ENCODE data around the gene TOGARAM2. TPM values are rescaled to one million over a fixed set of nuclear protein-coding genes. Genes with fewer than 3 reads are reported as not detected.

Gene TOGARAM2
- total RNA-seq, 1 experiment from 2014 or later: 0.76 TPM

DNA sequence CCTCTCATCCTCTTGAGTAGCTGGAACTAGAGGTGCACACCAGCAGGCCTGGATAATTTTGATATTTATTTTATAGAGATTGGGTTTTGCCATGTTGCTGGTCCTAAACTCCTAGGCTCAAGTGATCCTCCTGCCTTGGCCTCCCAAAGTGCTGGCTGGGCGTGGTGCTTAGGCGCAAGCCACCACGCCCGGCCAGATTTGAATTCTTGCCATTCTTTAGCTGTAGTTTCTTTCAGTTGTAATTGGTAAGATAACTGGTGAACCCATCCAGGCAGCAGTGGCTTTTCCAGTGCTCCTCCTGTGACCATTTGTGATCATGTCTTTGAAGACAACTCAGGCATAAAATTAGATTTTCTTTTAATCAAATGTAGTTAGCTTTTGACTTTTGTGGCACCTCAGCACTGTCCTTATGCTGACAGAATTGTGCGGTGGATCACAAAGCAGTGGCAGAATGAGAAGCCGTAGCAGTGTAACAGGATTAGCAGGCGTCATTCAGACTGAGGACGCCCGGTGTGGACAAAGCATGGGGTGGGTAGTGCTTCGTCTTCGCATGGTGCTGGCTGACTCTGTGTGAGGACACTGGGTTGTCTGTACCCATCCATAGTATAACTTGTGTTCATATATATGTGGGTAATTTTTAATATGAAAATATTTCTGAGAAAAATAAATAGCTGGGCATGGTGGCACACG, 30.0 kb upstream of the TOGARAM2 start:
- CTCF ChIA-PET: interaction anchor here (0.6 kb wide), 1 partner anchor 395 kb away, joined by 4 read pairs; no protein-coding TSS in a partner anchor
- Histone ChIP-seq H3K27ac (ENCODE audit: low read depth, low read length) (no peak overlapping the region), H3K27me3 (ENCODE audit: insufficient read depth, low read length) (no peaks in the 10 kb centered on the region), H3K4me1 (ENCODE audit: control insufficient read depth in 1 of 2, insufficient read depth in 2 of 2, low read length in 2 of 2) (peaks cover 0 to 24% of the 10 kb centered on the region in 2 experiments; a peak in 2 of 4 replicates), H3K9me3 (ENCODE audit: control insufficient read depth in 1 of 2, insufficient read depth in 1 of 2, low read depth in 1 of 2, low read length in 2 of 2) (0 out of 4 replicates have a peak, but pooled peaks cover 0 to 4% of the 10 kb centered on the region in 2 experiments), H3K36me3 (ENCODE audit: control insufficient read depth in 1 of 2, insufficient read depth in 2 of 2, low read length in 2 of 2) (peaks cover 27 to 35% of the 10 kb centered on the region in 2 experiments), H3K4me2 (ENCODE audit: low read length) (no peak overlapping the region), H3K9me2 (ENCODE audit: insufficient read depth) (0 out of 2 replicates have a peak, but pooled peaks cover 3% of the 10 kb centered on the region), H3K79me2 (ENCODE audit: insufficient read depth, low read length) (peaks cover 10% of the 10 kb centered on the region; the same call in 1 of the 2 replicates), H3K9ac (ENCODE audit: low read length) (no peak overlapping the region), H2AFZ (ENCODE audit: low read depth, low read length, poor library complexity, severe bottlenecking) (no peak overlapping the region), H3K4me3 (replicated peaks in 1 of 2; ENCODE audit: low read depth in 1 of 2, low read length in 2 of 2) (no peak overlapping the region), H4K20me1 (ENCODE audit: insufficient read depth) (peaks cover 15% of the 10 kb centered on the region; the same call in 1 of the 2 replicates)
- RAD21 ChIA-PET (ENCODE audit: low non-redundant PET in 1 of 2, low total read pairs in 2 of 2, uncharacterized antibody in 2 of 2, unreplicated experiment in 2 of 2): interaction anchor here in 1 of 2 experiments (0.7 kb wide), 1 partner anchor 369 kb away, joined by 3 read pairs; no protein-coding TSS in a partner anchor
- POLR2A ChIA-PET: no interaction called here
- intact Hi-C loops (cut with micrococcal nuclease): loop anchor here (10.0 kb wide), 2 partner anchors 354 to 386 kb away; no protein-coding TSS in a partner anchor
- TF ChIP-seq POLR2AphosphoS5 (IDR thresholded peaks at IDR 0.05; ENCODE audit: low read depth, low read length) (peak; percentile 11; the same call in 1 of the 2 replicates), ZBTB33 (IDR thresholded peaks at IDR 0.05; ENCODE audit: extremely low read depth, insufficient replicate concordance, low read length) (no peak)
- ATAC-seq (no peak), DNase-seq (ENCODE audit: low read depth, low spot score) (no peak)
- no TSS peak for BruUV-seq (replicated peaks)
